GM19193 (cell line): ENCODE measurements around the gene RNF39.

Experiments used
- POLR2A ChIP-seq: IDR thresholded peaks from 4 replicates; pipeline ENCODE4 v1.6.1; 2011; ENCODE audit not compliant: insufficient read depth, insufficient read length; ENCODE audit errors: extremely low read depth

RNF39 gene

GRCh38 chr6:30055513-30055912, 20.1 kb downstream of the RNF39 start:
- no peak for TF ChIP-seq POLR2A

- no peak for TF ChIP-seq POLR2A
Observed at GRCh38 chr6:30053682-30054081, 21.9 kb downstream of the RNF39 start.

- no peak for TF ChIP-seq POLR2A
Observed at GRCh38 chr6:30047220-30047619, 28.3 kb downstream of the RNF39 start.

GRCh38 chr6:30044630-30045029, 30.9 kb downstream of the RNF39 start:
- no peak for TF ChIP-seq POLR2A

GRCh38 chr6:30043744-30044143, 31.8 kb downstream of the RNF39 start:
- TF ChIP-seq POLR2A: no peak

GRCh38 chr6:30042914-30043313, 32.7 kb downstream of the RNF39 start:
- no peak for TF ChIP-seq POLR2A

GRCh38 chr6:30042476-30042875, 33.1 kb downstream of the RNF39 start:
- no peak for TF ChIP-seq POLR2A

- no peak for TF ChIP-seq POLR2A
Observed at GRCh38 chr6:30041821-30042220, 33.7 kb downstream of the RNF39 start.

- TF ChIP-seq POLR2A: no peak
Observed at GRCh38 chr6:30041221-30041620, 34.3 kb downstream of the RNF39 start.

- TF ChIP-seq POLR2A: no peak
Observed at GRCh38 chr6:30037182-30037788, 38.3 kb downstream of the RNF39 start.

GRCh38 chr6:30035784-30036183, 39.8 kb downstream of the RNF39 start:
- no peak for TF ChIP-seq POLR2A

GRCh38 chr6:30031381-30031780, 44.2 kb downstream of the RNF39 start:
- no peak for TF ChIP-seq POLR2A

- no peak for TF ChIP-seq POLR2A
Observed at GRCh38 chr6:30029588-30029987, 46.0 kb downstream of the RNF39 start.

- TF ChIP-seq POLR2A: no peak
Observed at GRCh38 chr6:30025186-30025585, 50.4 kb downstream of the RNF39 start.

GRCh38 chr6:30022189-30022588, 53.4 kb downstream of the RNF39 start:
- no peak for TF ChIP-seq POLR2A

GRCh38 chr6:30020626-30021025, 54.9 kb downstream of the RNF39 start:
- TF ChIP-seq POLR2A: no peak
